NCI-H2029 treated with DMSO at 0.1 percent for 48 hours (cell line): ENCODE measurements around the gene OGFOD1.

Experiments used
- DNase-seq: peaks from one replicate; lab custom pipeline; 2025; lab: John Stamatoyannopoulos, UW

Gene OGFOD1

DNA sequence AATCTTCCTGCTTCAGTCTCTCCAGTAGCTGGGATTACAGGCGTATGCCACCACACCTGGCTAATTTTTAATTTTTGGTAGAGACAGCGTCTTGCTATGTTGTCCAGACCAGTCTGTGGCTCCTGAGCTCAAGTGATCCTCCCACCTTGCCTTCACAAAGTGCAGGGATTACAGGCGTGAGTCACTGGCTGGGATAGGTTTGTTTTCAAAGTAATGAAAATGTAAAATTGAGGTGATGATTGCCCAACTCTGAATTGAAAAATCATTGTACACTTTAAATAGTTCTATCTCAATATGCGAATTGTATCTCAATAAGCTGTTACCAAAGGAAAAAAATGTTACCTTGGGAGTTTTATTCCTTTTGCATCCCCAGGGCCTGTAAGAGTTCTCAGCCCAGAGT, 24.8 kb upstream of the OGFOD1 start:
- no peak for DNase-seq

DNA sequence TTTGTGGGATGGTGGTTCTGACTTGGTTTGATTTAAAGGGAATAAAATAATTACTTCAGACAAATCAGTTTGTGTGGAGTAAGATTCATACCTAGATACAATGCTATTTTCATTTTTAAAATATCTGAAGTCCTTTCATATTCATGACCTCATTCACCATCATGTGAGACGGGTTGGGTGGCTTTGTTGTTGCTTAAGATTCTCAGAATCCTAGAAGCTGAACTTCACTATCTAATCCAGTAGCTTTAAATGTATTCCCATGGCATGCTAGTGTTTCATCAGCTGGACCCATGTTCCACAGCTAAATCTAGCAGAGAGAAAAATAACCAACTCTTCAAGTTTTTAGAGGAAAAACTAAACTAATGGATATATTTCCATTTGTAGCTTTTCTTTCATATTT, 23.3 kb upstream of the OGFOD1 start:
- DNase-seq, result no peak

DNA sequence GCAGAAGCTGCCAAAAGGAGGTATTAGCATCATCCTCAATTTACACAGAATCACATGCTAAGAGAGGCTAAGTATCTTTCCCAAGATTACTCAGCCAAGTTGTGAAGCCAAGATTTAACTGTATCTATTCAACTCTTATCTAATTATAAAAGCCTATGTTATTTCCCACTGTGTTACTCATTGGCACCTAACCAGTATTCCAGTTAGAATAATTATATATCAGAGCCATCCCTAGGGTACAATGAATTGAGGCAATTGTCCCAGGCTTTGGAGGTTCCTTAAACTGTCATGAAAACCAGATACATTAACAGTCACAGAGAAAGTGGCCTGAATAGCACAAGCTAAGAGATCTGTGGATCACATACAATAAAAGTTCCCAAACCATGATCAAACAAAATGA, 15.1 kb upstream of the OGFOD1 start:
- DNase-seq, result no peak

DNA sequence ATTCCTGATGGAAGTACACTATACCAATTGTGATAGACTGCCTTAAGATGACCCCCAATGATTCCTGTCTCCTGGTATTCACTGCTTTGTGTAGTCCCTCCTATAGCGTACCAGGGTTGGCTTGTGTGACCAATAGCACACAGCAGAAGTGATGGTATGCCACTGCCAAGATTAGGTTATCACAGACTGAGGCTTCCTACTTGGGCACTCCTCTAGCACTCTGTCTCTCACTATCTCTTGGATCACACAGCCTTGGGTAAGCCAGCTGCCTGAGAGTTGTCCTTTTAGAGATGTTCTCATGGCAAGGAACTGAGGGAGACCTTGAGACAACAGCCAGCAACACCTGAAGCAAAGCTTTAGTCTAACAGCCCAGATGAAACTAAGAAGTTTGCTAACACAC, 13.3 kb upstream of the OGFOD1 start:
- DNase-seq, result no peak

DNA sequence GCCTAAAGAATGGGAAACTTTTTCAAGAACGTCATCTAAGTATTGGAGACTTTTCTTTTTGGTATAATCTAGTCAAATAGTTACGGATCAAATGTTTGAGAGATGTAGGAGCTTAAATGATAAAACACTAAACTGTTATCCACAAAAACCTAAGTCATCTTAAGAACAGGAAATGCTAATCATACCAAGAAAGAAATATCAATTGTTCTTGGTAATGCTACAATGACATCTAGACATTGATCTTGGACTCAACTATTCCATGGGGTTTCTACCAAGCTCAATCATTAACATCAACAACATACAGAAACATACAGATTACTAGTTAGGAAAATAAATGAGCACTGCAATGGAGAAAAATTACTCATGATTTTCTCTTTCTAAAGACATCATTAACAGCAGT, 4.1 kb upstream of the OGFOD1 start:
- no peak for DNase-seq

DNA sequence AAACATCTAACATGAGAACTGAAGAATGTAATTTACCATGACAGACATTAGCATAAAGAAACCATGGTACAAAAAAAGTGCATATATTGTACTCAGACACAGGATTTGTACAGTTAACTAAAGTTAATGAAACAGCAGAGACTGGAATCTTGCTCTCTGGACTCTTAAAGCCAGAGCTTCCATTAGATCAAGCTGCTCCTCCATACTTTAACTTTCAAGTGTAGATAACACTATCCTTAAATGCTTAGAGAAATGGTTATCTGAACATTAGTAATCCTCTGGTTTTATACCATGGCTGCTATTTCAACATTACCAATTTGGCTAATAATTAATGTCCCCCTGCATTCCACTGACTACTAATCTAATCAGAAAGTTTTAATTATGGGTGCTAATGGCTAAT, 3.3 kb upstream of the OGFOD1 start:
- no peak for DNase-seq

DNA sequence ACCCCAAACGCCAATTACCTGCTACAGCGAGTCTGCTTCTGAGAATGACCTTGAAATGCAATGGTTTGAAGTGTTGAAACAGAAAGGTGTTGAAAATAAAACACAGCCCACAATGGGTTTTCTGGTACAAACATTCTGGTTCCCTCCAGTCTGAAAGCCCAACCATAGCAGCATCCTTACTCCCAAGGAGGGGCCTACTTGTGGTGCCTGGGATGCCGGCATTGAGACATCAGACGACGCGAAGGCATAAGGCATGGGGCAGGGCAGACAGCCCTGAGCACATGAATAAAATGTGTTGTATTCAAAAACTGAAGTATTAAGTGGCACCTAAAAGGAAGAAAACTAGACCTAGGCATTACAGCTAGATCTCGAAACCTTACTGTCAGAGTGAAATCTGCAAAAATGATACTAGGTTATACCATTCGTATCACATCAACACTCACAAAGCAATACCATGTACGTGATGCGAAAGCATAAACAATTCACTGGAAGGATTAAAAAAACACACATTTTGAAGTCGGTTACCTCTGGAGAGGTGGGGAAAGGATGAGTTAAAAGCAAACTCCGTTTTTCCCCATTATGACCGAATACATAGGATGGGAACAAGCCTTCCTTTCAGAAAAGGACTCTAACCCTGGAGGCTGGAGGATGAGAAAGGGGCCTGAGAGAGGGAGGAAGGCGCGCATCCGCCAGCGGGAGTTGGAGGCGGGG, 924 bp upstream of the OGFOD1 start:
- no peak for DNase-seq

DNA sequence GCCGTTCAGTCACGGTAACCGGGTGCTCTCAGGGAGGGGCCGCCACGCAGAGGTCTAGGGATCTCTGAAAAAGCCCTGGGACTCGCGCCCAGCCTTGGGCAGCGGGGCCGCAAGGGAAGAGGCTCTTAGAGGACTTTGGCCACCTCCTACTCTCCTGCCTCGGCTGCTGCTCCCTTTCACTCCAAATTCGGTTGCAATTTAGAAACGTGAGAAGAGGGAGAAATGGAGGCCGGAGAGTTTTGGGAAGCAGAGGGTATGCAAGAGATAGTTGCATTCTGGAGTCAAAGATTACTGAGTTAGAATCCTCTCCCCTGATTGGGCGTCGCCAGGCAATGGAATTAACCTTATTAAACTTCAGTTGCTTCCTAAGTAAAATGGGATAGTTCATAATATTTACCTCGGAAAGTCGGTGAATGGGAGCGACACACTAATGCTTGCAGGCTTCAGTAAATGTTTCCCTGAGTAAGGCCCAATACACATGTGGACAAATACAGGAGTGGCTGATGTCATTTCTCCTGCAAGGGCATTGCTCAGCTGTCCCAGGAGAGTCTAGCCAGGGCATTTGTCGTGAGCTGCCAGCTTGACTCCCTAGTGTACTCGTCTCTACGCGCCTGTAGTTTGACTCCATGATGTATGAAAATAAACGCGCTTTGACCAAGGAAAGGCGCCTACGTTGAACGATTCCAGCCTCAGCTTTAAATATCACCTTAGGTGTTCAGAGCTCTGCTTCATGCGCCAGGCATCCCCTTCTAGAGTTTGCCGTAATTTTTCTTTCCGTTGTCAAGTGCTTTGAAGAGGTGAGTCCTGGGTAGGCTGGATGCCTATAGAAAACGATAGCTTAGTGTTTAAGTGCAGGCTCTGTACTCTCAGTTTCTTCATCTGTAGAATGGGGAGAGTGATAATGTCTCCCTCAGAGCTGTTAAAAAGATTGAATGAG, 667 bp downstream of the OGFOD1 start:
- no peak for DNase-seq

DNA sequence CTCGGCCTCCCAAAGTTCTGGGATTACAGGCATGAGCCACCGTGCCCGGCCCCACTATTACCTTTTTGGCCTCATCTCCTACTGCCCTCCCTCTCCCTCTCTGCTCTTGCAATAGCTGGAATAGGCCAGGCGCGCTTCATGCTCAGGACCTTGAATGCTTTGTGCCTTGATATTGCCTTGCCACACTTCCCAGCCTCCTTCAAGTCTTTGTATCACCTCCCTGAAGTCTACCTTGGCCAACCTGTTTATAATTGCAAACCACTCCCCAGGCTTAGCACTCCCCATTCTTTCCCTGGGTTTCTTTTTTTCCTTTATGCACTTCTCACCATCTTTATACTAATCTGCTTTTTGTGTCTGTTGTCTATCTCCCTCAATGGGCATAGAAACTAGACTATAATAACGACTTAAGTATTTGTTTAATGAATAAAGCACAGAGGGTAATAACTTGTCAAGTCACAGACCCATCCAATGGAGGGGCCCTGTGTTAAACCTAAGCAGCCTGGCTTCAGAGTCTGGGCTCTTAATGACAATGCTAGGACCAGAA, 6.6 kb downstream of the OGFOD1 start:
- no peak for DNase-seq

DNA sequence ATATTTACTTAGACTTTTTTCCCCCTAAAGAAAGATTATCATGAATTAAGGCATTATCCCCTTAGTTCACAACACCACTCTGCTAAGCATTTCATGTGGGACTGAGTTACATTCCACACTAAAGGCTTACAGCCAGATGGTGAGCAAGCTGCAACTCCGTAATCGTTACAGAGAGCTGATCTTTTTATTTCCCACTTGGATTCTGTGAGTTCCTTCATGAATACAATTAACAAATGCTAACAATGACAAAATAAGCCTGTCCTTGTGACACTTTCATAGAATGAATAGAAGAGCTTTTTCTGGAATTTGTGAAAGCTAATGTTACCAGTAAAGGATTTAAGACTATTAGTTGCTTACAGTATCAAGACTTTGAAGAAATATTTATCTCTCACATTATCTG, 8.7 kb downstream of the OGFOD1 start:
- no peak for DNase-seq

DNA sequence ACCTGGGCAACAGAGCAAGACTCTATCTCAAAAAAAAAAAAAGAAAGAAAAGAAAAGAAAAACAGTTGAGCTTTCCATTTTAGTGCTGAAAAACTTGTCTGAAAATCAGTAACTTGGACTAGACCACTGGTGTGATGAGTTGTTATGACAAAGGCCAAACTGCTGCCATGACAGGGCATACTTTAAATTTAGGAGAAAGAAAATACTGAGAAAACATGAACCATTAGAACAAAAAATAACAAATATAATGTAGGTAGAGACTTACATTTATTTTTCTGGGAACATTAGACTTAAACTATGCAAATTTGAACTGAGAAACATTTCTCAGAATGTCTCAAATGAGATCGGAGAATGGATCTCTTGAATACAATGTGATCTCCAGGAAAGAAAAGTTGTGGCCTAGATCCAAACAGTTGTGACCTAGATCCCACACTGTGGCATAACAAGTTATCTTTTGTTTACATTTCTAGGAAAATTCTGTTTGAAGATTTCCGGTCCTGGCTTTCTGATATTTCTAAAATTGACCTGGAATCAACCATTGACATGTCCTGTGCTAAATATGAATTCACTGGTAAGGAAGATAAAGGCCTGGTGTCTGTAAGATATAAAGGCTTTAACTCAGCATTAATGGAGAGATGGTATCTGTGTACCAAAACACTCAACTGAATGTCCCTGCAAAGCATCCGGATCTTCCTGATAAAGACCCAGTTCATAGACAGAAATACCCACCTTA, 10.9 kb downstream of the OGFOD1 start:
- DNase-seq, result no peak

DNA sequence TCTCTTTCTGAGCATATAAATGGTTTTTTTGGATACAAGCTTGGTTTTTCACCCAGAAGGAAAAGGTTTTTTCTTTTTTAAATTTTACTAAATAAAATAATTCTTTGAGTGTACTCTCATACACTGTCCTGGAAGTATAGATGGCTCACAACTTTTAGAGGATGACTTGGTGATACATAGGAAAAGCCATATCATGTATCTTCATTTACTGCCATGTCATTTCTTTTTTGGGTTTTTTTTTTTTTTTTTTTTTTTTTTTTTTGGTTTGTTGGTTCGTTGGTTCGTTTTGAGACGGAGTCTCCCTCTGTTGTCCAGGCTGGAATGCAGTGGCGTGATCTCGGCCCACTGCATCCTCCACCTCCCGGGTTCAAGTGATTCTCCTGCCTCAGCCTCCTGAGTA, 11.8 kb downstream of the OGFOD1 start:
- DNase-seq, result no peak

DNA sequence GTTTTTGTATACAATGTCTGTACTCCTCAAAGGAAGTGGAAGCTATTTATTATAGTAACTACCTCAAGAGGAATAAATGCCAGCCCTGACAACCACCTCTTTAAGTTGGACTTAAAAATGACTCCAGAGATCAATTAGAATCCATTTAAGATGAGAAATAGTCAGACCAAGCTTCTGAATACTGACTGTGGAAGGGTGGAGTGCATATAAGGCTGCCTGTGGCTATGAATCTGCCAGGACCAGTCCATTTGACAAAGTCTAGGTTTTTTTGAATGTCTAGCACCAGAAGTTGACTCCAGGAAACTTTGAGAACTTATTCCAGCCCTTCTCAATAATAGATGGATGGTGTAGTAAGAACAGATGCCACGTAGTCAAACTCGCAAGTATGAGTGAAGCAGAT, 15.0 kb downstream of the OGFOD1 start:
- DNase-seq, result no peak

DNA sequence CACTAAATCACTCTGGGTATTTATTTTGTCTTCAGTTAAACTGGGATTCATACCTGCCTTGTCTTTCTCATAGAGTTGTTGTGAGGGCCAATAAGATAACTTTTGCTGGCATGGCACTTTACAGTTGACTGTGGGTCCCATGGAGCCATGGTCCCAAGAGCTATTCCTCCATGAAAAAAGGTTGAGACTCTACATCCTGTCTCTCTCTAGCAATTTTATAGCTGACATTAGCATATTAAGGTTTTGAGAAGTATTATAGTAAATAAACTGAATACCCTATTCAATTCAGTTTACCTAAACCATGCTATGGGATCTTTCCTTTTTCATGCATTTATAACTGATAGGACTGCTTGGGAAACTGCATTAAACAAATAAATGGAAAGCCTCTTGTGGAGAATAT, 17.4 kb downstream of the OGFOD1 start:
- DNase-seq, result no peak

DNA sequence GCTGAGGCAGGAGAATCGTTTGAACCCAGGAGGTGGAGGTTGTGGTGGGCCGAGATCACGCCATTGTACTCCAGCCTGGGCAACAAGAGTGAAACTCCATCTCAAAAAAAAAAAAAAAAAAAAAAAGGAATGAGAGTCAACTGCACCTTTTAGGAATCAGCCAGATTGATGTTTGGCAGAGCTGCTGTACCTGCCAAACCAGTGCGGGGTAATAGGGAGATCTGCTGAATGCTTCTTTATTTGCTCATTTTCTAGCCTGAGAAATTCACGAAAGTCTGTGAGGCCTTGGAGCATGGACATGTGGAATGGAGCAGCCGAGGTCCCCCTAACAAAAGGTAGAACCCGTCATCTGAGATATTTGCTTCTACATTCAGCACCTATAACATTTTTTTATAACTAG, 18.4 kb downstream of the OGFOD1 start:
- DNase-seq, result no peak

DNA sequence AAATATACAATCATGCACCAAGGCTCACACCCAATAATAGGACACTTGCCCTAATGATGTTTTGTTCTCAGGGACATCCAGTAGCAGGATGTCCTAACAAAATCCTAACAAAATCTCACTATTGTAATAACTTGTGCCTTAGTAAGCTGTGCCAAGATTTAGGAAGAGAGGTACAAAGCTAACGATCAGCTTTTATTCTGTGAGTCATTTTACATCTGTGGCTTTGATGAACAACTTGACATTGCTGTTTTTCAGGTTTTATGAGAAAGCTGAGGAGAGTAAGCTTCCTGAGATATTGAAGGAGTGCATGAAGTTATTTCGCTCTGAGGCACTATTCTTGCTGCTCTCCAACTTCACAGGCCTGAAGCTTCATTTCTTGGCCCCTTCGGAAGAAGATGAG, 18.9 kb downstream of the OGFOD1 start:
- no peak for DNase-seq

DNA sequence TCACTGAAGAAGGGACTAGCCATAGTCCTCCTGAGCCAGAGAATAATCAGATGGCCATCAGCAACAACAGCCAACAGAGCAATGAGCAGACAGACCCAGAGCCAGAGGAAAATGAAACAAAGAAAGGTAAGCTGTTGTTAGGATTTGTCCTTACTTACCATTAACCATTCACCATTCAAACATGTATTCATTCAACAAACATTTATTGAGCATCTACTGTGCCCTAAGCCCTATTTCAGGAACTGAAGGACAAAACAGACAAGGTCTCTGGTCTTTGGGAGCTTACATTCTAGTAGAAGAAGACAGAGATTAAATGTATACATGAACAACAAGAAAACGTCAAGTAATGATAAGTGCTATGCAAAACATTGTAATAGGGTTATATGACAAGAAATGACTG, 19.3 kb downstream of the OGFOD1 start:
- no peak for DNase-seq

DNA sequence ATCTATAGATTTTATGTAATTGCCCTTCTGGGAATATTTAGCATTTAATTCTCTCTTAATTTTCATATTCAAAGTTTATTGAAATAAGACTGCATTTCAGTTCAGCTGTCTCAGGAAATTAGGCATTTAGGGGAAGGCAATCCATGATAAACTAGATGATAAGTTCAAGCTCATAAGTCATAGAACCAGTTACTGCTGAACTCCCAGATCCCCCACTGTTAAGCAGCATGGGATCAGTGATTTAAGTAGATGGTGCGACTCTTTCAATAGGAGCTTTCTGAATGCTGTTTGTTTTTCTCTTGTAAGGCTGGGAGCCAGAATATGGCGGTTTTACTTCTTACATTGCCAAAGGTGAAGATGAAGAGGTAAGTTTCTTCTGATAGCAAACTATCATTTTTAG, 23.8 kb downstream of the OGFOD1 start:
- no peak for DNase-seq

DNA sequence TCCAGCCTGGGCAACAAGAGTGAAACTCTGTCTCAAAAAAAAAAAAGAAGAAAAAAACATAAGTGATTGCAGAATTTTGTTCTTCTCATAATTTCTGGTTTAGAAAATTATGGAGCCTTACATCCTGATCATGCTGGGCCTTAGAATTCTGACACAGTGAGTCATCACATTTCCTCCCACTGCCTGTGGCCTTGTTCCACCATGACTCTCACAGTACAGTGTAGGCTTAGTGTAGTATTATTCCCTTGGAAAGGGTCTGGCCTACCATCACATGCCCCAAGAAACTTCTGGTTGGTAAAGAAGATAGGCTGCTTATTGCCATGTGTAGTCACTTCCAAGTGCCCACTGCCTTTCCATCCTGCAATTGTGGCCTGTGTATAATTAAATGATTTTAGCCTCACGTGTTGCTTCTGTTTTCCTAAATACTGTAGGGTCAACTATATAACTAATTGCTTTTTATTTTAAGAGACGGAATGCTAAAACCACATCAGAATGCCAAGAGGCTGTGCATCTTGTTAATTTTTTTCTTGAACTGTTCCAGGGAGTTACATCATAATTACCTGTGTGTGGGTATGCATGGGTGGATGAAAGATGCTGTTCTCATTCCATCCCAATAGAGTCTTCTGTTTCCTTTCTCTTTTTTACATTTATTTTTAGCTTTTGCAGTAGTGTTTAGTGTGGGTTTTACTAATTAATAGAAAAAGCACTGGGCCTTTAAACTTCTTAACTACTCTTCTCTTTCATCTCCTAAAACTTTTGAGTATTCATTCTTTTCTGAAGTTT, 25.9 kb downstream of the OGFOD1 start:
- DNase-seq, result no peak

DNA sequence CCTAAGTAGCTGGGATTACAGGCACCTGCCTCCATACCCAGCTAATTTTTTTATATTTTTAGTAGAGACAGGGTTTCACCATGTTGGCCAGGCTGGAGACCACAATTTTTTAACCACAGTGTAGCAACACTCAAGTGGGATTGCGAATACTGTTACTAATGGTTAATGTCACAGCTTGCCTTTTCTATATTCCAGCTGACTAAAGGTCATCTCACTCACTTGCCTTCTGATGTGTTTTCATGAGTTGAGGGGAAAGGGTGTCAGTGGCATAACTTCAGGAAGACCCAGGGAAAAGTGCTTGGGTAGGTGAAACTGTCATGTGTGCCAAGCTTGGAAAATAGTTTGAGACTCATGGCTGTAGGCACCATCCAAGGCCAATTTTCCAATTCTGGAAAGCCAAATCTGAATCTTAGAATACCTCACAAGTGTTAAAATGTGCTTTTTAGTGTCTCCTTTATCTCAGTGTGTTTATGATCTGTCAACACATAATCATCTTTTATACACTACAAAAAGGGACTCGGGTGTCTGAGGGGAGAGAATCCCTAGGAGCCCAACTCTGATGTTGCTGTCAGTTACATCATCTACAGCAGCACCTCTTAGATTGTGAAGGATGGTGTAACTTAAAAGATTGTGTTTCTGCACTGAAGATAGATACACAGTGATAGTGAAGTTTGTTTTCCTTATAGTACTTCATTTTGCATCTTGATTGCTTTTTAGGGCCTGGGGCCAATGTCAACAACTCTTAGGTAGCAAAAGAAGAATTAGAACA, 27.1 kb downstream of the OGFOD1 start:
- DNase-seq, result no peak

DNA sequence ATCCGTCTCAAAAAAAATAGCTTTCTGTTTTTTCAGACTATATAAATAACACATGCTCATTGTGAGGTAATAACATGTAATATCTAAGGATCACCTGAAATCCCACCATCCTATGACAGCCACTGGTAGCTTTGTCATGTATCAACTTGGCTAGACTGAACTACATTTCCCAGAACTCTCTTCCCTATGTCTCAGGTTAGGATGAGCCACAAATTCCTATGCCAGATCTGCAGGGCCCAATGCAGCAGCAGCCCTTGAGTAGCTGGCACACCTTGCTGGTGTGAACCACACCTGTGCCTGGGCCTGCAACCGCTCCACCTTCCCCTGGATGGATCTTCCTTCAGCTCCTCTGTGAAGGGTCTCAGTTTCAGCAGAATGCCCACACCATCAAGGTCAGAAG, 28.1 kb downstream of the OGFOD1 start:
- DNase-seq, result no peak
